HepG2 (cell line): ENCODE measurements around the gene CLP1. TPM values are rescaled to one million over a fixed set of nuclear protein-coding genes. Genes with fewer than 3 reads are reported as not detected.

ENCODE experiments used
- BRF2 ChIP-seq: sonication (generic); formaldehyde crosslinking; IDR thresholded peaks from 2 replicates; pipeline ENCODE4 v1.8.1; 2022; ENCODE audit warnings: mild to moderate bottlenecking, missing genetic modification reagents
- DNMT1 ChIP-seq: sonication (generic); formaldehyde crosslinking; IDR thresholded peaks from 2 replicates; pipeline ENCODE4 v1.5.1; 2020; ENCODE audit warnings: mild to moderate bottlenecking, missing genetic modification reagents
- KDM5A ChIP-seq: fragments of 200-600 bp; sonication (generic); IDR thresholded peaks from 2 replicates; pipeline ENCODE4 v1.7.0; 2018; ENCODE audit warnings: antibody characterized with exemption, mild to moderate bottlenecking, low read length, borderline replicate concordance
- KMT2A ChIP-seq: sonication (generic); formaldehyde crosslinking; IDR thresholded peaks from 2 replicates; pipeline ENCODE4 v1.4.0; 2020; ENCODE audit warnings: missing genetic modification reagents
- KMT2B ChIP-seq: IDR thresholded peaks from 2 replicates; pipeline ENCODE4 v1.6.1; 2016; ENCODE audit warnings: missing genetic modification reagents, missing compliant biosample characterization
- ZFP91 ChIP-seq: sonication (generic); formaldehyde crosslinking; IDR thresholded peaks from 2 replicates; pipeline ENCODE4 v1.9.0; 2022; ENCODE audit warnings: missing genetic modification reagents, mild to moderate bottlenecking, borderline replicate concordance
- ZMAT5 ChIP-seq: sonication (generic); formaldehyde crosslinking; IDR thresholded peaks from 2 replicates; pipeline ENCODE4 v1.5.0; 2020; ENCODE audit warnings: mild to moderate bottlenecking, low read depth, missing genetic modification reagents, borderline replicate concordance
- ZNF232 ChIP-seq: sonication (generic); formaldehyde crosslinking; IDR thresholded peaks from 2 replicates; pipeline ENCODE4 v1.4.0; 2020; ENCODE audit warnings: missing genetic modification reagents, borderline replicate concordance
- ZNF570 ChIP-seq: sonication (generic); formaldehyde crosslinking; IDR thresholded peaks from 2 replicates; pipeline ENCODE4 v1.4.0; 2020; ENCODE audit warnings: mild to moderate bottlenecking, missing genetic modification reagents, borderline replicate concordance
- ZSCAN9 ChIP-seq: IDR thresholded peaks from 2 replicates; pipeline ENCODE4 v1.6.1; 2016; ENCODE audit warnings: borderline replicate concordance
- polyA plus RNA-seq, 8 experiments: library from polyadenylated mRNA; depleted of rRNA in 3 of 8; stranded (reverse) in 7 of 8; unstranded in 1 of 8; fragments of >200 nt; fragmentation: Illumina TruSeq in 4 of 8; extraction: Trizol in 4 of 8; gene quantifications; 2 replicates each; pipeline versions ENCODE4 v1.2.1 to v1.2.3, GENCODE V29; 2011 to 2016; ENCODE audit warnings: low read depth in 4 of 8, missing spikeins in 1 of 8, mixed read lengths in 1 of 8; ENCODE audit not compliant: insufficient read depth in 1 of 8
- total RNA-seq, 5 experiments: library from RNA; depleted of rRNA; stranded (reverse); fragments of >200 nt; fragmentation: Illumina TruSeq; extraction: Trizol; gene quantifications; 2 replicates each; pipeline ENCODE4 v1.2.3, GENCODE V29; 2016; ENCODE audit warnings: low read depth in 1 of 5
- TF ChIP-seq, protein P1 (sequence below): sonication (generic); formaldehyde crosslinking; IDR thresholded peaks from 2 replicates; pipeline ENCODE4 v1.5.0; 2020; ENCODE audit warnings: mild to moderate bottlenecking, missing genetic modification reagents, borderline replicate concordance
- TF ChIP-seq, protein P2 (sequence below): sonication (generic); formaldehyde crosslinking; IDR thresholded peaks from 2 replicates; pipeline ENCODE4 v1.4.0; 2020; ENCODE audit warnings: missing genetic modification reagents

The CLP1 gene
- total and polyA plus RNA-seq, 2 of the 13 experiments (the other 11 are each of a cell fraction or from before 2014, with no cell fraction given): 14.6 to 24.8 TPM

DNA sequence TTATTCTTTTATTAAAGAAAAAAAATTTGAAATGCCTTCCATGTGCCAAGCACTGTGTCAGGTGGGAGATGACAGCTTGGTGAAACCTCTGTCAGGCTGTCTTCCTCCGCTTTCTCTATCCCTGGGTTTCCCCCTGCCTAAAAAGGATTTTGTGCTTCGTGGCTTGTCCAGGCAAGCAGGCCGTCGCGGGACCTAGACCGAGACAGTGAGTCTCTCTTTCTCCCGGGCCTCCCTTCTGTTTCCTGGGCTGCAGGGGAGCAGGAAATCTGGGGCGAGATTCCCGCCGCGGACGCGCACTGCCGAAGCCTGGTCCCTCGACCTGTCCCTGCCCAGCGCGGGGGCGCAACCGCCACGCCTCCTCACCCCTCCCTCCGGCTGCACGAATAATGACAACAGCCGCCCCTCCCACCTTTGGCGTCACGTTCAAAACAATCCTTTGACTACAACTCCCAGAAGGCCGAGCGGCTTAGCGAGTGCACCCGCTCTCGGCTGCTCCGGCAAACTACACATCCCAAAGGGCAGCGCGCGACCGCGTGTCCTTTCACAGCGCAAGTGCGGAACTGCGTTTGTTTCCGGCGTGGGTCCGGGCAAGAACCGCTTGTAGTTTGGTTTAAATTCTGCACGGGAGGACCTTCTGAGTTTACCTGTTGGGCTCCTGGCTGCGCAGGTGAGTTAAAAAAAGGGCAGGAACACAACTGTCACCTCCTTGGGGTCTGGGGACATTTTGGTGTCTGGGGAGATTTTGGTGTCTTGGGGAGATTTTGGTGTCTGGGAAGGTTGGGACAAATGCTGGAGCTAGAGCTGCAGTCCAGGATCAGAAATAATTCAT lies at the start of gene CLP1 (continued):
- TF ChIP-seq, protein P1, sequence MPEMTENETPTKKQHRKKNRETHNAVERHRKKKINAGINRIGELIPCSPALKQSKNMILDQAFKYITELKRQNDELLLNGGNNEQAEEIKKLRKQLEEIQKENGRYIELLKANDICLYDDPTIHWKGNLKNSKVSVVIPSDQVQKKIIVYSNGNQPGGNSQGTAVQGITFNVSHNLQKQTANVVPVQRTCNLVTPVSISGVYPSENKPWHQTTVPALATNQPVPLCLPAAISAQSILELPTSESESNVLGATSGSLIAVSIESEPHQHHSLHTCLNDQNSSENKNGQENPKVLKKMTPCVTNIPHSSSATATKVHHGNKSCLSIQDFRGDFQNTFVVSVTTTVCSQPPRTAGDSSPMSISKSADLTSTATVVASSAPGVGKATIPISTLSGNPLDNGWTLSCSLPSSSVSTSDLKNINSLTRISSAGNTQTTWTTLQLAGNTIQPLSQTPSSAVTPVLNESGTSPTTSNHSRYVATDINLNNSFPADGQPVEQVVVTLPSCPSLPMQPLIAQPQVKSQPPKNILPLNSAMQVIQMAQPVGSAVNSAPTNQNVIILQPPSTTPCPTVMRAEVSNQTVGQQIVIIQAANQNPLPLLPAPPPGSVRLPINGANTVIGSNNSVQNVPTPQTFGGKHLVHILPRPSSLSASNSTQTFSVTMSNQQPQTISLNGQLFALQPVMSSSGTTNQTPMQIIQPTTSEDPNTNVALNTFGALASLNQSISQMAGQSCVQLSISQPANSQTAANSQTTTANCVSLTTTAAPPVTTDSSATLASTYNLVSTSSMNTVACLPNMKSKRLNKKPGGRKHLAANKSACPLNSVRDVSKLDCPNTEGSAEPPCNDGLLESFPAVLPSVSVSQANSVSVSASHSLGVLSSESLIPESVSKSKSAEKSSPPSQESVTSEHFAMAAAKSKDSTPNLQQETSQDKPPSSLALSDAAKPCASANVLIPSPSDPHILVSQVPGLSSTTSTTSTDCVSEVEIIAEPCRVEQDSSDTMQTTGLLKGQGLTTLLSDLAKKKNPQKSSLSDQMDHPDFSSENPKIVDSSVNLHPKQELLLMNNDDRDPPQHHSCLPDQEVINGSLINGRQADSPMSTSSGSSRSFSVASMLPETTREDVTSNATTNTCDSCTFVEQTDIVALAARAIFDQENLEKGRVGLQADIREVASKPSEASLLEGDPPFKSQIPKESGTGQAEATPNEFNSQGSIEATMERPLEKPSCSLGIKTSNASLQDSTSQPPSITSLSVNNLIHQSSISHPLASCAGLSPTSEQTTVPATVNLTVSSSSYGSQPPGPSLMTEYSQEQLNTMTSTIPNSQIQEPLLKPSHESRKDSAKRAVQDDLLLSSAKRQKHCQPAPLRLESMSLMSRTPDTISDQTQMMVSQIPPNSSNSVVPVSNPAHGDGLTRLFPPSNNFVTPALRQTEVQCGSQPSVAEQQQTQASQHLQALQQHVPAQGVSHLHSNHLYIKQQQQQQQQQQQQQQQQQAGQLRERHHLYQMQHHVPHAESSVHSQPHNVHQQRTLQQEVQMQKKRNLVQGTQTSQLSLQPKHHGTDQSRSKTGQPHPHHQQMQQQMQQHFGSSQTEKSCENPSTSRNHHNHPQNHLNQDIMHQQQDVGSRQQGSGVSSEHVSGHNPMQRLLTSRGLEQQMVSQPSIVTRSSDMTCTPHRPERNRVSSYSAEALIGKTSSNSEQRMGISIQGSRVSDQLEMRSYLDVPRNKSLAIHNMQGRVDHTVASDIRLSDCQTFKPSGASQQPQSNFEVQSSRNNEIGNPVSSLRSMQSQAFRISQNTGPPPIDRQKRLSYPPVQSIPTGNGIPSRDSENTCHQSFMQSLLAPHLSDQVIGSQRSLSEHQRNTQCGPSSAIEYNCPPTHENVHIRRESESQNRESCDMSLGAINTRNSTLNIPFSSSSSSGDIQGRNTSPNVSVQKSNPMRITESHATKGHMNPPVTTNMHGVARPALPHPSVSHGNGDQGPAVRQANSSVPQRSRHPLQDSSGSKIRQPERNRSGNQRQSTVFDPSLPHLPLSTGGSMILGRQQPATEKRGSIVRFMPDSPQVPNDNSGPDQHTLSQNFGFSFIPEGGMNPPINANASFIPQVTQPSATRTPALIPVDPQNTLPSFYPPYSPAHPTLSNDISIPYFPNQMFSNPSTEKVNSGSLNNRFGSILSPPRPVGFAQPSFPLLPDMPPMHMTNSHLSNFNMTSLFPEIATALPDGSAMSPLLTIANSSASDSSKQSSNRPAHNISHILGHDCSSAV (CRISPR knock-in tag): no peak
- TF ChIP-seq ZMAT5 (no peak), KDM5A (peak; percentile 88), ZNF232 (CRISPR knock-in tag) (0 out of 2 replicates have a peak, but pooled peaks have one; percentile 28), KMT2A (CRISPR knock-in tag) (no peak; the same call in 1 of the 2 replicates), ZNF570 (CRISPR knock-in tag) (no peak), KMT2B (CRISPR knock-in tag) (peak; percentile 90; the same call in 1 of the 2 replicates), ZFP91 (peak; percentile 89), ZSCAN9 (CRISPR knock-in tag) (no peak), DNMT1 (CRISPR knock-in tag) (no peak), BRF2 (CRISPR knock-in tag) (peak; percentile 76; the same call in 1 of the 2 replicates)
- TF ChIP-seq, protein P2, sequence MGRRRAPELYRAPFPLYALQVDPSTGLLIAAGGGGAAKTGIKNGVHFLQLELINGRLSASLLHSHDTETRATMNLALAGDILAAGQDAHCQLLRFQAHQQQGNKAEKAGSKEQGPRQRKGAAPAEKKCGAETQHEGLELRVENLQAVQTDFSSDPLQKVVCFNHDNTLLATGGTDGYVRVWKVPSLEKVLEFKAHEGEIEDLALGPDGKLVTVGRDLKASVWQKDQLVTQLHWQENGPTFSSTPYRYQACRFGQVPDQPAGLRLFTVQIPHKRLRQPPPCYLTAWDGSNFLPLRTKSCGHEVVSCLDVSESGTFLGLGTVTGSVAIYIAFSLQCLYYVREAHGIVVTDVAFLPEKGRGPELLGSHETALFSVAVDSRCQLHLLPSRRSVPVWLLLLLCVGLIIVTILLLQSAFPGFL (CRISPR knock-in tag): no peak
